Activated T-cell treated with anti-CD3 and anti-CD28 coated beads for 1 hour (primary cell): ENCODE measurements around the gene ASB8.

ENCODE experiments used
- DNase-seq: peaks from one replicate; pipeline ENCODE4 v3.0.0-alpha.2; 2020; ENCODE audit warnings: low read depth

The ASB8 gene, protein sequence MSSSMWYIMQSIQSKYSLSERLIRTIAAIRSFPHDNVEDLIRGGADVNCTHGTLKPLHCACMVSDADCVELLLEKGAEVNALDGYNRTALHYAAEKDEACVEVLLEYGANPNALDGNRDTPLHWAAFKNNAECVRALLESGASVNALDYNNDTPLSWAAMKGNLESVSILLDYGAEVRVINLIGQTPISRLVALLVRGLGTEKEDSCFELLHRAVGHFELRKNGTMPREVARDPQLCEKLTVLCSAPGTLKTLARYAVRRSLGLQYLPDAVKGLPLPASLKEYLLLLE

DNA sequence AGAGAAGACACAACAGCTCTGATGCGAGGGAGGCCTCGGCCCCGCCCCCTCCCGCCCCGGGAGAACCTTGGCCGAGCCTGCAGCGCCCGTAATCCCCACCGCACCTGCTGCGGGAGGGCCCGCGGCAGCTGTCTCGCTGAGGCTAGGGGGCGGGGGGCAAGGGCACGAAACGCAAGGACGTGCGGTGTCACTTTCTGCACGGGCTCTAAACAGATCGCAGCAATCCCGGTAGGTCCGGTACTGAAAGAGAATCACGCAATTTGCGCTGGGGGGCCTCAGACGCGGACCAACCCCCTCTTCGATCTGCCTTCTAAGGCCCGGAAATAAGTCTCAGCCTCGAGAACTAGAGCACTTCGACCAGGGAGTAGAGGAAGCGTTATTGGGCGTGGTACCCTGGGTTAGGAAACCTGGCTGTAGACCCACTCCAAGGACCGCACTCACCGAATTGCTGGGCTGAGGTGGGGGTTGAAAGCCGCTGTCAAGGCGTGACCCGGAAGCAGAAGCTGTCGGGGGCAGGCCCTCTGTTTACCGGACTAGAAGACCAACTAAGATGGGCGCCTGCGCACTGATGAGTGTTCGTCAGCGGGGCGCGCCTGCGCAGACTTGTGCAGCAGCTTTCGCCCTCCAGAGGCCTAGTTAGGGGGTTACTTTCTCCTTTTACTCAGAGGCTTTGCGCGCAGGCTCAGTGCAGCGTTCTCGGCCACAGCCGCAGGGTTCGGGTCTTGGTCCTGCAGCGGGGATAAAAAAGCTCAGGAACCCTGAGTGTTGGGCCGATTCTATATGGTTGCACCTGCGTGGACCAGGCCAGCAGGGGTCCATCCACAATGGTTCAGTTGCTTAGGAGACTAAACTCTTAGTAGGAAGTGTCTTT lies at the start of gene ASB8:
Gene ASB8 (minus strand): TSS at position 498 of the 871 bp plus-strand sequence. CDS start 4,019 bp downstream, outside the sequence.
- DNase-seq: peak; percentile 98

DNA sequence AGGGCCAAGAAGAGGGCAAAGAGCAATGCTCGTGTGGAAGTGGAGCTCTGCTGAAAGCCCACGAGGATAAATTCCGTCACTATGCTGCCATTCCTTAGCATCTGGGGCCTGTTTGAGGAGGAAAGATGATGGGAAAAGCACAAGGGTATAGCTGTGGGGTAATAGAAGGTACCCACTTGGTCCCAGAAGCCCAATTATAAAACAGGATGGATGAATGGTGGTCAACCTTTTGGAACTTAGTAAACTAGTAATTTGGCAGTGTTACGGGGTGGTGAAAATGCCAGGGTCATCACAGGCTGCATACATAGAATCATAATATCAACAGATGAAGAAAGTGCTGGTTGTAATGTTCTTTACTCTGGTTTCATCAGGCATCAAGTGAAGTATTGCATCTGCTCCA lies 45.9 kb upstream of the ASB8 start, which contains the start of gene OR10AD1:
Gene OR10AD1 (minus strand): TSS at position 101 of the 400 bp plus-strand sequence. CDS start 0 bp downstream, at position 101.
- DNase-seq: no peak

DNA sequence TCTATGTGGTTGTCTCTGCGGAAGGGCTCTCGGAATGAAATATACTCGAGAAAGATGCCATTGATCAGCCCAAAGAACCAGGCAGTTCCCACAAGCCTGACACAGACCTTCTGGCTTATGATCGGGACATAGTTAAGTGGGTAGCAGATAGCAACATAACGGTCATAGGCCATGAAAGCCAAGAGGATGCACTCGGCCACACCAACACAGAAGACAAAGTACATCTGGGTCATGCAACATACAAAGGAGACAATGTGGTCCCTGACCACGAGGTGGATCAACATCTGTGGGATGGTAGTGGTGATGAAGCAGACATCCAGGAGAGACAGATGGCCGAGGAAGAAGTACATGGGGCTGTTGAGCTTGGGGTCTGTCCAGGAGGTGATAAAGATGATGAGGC lies 45.5 kb upstream of the ASB8 start:
- no peak for DNase-seq

DNA sequence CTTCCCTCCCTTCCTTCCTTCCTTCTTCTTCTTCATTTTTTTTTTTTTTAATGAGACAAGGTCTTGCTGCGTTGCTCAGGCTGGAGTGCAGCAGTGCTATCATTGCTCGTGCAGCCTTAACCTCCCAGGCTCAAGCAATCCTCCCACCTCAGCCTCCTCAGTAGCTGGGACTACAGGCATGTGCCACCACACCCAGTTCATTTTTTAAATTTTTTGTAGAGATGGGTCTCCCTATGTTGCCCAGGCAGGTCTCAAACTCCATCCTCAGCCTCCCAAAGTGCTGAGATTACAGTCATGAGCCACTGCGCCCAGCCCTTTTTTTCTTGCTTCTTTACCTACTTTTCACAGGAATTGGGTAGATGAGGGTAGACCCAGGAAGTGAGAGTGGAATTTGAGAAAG lies 44.2 kb upstream of the ASB8 start:
- DNase-seq: no peak

DNA sequence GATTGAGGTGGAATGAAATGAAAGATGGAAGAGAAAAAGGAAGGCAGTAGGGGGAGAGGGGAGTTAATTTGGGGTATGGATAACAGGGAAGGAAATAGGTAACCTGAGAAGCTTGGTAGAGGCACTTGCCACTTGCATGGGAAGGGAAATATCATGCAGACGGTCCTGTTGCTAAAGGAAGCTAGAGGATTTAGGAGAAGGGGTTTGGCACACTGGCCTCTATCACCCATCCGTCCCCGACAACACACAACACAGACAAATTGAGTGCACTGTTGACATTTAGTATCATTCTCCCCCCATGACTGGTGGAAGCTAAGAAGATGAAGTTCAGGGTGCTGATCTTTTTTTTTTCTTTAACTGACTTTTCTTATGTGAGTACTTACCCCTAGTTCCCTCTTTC lies 43.8 kb upstream of the ASB8 start:
- DNase-seq: no peak

DNA sequence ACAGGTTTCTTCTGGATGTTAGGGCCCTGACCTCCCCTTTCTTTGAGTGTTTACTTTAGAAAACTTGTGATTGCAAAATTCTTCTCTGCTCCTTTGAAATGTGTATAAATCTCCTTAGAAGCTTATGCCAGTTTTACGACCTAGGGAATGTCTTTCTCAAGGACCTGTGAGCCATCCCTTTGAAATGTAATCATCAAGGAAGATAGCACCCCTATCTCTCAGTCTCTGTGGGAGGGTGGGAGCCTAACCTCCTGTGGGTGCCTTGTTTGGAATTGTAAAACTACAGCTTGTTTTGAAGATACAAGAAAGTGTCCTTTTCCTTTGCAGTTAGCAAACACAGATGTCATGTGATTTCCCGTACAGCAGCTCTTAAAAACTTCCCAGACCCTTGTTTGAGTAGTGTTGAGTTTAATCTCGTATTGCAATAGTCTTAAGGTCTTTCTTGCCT lies 42.5 kb upstream of the ASB8 start:
- DNase-seq: no peak

DNA sequence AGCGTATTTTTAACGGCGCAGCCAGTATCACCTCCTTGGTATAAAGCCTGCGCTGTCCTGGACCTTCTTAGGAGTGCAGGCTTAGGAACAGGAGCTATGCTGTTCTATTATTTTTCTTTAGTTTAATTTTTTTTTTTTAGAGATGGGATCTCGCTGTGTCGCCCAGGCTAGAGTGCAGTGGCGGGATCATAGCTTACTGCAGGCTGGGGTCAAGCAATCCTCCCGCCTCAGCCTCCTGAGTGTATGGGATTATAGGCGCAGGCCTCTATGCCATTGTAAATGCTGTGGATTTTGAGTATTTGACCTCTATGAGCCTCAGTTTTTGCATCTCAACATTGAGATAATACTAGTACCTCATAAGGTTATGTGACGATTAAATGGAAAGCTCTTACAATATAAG lies 41.7 kb upstream of the ASB8 start:
- no peak for DNase-seq

DNA sequence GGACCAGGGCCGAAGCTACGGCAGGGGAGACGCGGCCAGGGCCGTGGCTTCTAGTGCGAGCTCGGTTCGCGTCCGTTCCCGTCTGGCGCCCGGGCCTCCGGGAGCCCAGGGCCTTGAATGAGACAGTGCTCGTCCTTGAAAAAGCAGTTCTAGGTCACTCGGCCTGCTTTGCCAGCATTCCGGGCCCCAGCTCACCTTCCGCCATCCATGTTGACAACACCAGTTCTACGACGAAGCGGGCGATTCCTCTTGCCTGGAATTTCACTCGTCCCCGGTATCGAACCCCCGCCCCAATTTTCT lies 41.3 kb upstream of the ASB8 start:
- no peak for DNase-seq

DNA sequence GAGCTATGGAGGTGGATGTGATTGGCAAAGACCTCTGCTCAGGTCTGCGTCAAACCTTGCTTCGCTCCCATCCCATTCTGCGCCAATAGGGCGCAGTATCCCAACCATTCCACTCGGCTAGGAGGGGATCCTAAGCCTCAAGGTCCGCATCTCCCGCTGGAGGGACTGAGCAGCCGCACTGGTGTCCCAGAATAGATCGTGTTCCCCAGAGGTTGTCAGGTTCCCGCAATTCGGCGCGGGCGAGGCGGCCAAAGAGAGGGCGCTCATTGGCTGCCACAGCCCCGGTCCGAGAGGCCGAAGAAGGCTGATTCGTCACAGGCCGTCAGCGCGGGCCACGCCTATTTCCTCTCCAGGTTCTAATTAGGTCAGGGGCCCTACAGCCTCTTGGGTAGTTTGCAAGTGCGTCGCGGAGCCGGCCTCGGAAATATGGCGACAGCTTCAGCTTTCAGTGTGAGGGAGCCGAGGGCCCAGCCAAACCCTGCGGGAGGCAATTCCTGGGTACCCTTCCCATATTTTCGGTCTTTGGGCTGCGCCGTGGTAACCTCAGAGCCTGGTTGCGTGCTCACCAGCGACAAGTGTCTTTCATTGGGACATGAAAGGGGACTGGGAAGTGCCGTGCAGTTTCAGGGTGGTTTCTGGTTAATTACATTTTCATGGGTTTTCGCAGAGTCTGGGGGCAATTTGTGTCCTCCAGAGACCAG lies 40.8 kb upstream of the ASB8 start:
- DNase-seq: peak; percentile 79

DNA sequence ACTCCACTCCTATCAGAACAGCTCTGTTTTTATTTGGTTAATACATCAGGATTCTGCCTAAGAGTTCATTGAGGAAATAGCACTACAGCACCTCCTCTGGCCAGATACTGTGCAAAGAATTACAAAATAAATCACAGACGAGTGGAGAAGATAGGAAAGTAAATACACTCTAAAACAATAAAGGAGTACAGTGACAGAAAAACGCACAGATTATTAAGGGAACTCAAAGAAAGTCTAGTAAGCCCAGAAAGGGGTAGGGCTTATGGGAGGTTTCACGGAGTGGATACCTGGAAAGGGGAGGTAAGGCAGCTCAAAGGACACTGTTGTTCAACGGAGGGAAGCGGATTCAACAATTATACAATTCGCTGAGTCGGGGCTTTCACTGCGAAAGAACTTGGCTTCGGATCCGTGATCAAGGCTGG lies 40.2 kb upstream of the ASB8 start:
- no peak for DNase-seq

DNA sequence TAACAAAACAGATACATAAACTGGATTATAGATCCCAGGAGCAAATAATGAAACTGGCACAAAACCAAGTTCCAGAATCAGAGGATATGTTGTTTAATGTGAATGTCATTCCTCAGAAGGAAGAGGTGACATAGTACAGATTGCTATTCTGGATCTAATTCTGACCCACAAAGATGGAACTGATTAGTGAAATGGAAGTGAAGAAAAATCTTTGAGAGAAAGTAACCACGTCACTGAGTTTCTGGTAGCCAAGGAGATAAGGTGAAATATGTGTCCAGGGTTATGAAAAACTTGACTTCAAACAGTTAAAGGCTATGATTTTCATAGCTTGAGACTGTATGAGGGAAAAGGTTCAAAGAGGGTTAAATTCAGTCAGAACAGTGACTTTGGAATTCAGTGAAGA lies 37.5 kb upstream of the ASB8 start:
- no peak for DNase-seq

DNA sequence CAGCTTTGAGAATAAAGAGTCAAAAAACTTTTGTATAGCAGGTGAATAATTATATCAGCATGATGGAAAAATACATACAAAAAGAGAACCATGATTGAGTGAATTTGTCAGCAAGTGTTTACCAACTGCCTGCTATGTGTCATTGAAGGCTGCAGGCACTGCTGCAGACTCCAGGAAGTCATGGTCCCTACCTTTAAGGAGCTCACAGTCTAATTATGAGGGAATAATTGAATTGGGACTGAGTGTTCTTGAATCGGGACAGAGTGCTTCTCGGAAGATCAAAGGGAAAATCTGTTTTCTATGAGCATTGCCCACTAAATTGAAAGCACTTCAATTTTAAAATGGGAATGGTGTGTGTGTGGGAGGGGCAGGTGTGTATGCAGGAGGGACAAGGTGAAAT lies 36.3 kb upstream of the ASB8 start:
- no peak for DNase-seq

DNA sequence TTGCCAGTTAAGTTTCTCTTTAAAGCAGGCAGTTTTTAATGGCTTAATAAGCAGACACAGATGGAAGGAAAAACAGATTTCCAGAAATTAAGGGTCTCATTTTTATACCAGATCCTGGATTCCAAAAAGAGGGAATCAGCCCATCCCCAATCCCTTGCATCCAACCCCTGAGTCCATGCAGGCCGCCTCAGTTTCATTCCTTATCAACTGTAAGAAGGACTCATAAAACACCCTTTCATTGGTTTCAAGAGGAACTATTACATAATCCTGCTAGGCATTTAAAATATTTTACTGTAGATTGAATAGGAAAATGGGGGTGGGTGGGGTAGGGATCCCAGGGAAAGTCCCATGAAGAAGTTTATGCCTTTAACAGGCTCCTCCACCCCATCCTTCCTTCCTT lies 35.5 kb upstream of the ASB8 start:
- no peak for DNase-seq

DNA sequence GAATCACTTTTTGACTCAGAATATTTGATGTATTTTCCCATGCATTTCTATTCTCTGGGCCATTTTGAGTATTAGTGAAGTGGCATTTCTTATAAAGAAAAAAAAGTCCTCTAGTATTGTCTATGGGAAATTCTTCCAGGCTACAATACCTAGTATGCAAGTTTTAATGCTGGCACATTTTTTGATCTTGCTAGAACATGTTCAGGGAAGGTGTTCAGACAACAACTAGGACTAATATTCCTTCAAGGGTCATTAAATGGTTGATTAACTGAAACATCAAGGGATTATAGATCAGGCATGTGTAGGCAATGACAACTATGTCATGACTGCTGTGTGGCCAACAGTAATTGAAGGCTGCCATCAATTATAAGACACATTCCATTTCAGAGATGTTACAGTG lies 33.8 kb upstream of the ASB8 start:
- no peak for DNase-seq

DNA sequence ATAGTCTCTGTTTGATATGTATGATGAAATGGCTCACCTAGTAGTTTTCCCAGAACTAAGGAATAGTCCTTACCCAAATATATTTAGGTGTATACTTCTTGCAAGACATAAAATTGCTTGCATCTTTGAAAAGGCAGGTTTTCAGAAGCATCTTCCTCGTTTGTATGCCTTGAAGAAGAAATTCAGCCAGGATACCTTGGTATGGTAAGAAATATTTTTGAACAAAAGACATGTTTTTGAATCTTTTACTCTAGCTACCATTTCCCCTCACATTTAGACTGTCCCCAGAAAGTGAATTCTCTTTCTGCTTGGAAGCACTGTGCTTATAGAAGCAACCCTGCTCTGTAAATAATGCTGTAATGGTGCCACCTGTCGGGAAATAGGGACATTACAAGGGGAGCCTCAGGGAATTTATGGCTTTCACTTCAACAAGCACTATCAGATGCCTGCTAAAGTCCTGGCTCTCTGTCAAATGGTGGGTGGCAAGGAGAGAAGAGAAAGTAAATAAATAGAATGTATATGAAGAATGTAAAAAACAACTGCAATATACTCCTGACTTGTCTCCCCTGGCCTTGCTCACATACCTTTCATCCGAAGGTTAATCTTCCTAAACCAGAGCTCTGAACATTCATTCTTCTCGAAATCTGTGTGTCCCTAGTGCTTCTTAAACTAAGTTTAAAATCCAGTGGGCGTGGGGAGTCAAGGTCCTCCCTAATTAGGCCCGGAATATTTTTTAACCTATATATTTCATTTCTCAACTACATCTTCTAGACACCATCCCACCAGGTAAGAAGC lies 32.2 kb upstream of the ASB8 start:
- peak; percentile 66 for DNase-seq

DNA sequence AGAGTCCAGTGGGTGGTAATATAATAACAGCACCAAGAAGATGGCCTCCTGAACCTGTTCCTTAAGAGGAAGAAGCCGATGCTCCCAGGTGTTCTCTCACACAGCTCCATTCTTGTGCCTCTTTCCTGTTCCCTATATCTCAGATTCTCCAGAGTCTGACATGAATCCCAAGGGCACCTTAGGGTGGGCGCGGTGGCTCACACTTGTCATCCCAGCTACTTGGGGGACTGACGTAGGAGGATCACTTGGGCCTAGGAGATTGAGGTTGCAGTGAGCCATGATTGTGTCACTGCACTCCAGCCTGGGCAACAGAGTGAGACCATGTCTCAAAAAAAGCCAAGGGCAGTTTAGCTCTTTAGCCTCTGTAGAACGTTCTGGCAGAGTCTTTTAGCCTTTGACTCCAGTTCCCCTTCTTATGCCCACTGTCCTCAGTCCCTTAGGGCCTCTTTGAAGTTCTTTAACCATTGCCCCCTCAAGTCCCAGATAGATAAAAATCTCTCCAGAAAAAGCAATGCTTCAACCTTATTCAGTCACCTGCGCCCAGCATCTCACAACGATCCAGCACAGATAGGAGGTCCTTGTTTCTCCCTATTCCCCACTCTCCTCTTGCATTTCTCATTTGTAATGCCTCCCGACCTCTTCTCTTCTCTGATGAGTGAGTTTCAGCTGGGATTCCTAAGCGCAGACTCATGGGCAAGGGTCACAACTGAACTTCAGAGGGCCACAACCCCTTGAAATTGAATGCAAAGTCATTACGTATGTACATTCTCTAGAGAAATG lies 30.8 kb upstream of the ASB8 start:
- no peak for DNase-seq

DNA sequence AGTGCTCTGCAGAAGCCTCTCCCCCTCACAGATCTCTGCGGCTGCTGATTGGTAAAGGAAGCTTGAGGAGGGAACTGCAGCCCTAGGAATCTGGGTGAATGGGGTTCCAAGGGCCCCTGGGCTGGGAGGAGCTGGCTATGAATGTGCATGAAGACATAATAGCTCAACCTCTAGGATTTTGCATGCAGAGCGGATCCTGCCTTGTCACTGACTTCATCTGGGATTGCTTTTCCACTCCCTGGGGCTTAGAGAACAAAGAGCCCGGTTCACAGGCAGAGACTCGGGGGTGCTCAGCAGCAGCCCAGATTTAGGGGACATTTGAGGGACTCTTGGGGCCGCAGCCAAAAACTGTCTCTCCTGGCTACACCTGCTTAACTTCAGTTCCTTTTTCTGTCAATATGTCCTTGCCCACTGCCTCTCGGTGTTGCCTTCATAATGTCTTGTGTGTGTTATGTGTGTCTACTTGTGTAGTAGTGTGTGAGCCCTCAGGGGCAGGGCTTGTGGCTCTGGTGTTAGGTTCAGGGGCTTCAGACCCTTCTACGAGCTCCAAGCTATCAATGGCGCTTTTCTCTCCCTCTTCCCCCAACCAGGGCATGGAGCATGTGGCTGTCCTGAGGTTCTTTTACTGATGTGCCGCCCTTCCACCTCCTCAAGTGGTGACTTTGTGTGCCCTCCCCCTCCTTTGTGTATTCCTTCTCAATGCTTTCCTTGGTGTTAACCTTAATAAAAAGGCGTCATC lies 28.0 kb upstream of the ASB8 start:
- DNase-seq: no peak

DNA sequence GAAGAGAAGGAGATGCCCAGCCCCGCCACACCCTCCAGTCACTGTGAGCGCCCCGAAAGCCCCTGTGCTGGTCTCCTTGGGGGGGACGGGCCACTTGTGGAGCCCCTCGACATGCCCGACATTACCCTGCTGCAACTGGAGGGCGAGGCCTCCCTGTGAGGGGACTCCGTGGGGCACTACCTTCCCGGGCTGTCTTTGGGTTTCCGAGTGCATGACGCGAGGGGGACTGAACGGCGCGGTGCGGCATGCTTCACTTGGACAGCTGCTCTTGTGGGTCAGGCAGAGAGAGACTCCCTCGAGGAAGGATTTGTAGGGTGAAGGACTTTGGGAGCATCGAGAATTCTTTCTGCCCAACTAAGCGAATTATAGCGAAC lies 27.2 kb upstream of the ASB8 start:
- no peak for DNase-seq

DNA sequence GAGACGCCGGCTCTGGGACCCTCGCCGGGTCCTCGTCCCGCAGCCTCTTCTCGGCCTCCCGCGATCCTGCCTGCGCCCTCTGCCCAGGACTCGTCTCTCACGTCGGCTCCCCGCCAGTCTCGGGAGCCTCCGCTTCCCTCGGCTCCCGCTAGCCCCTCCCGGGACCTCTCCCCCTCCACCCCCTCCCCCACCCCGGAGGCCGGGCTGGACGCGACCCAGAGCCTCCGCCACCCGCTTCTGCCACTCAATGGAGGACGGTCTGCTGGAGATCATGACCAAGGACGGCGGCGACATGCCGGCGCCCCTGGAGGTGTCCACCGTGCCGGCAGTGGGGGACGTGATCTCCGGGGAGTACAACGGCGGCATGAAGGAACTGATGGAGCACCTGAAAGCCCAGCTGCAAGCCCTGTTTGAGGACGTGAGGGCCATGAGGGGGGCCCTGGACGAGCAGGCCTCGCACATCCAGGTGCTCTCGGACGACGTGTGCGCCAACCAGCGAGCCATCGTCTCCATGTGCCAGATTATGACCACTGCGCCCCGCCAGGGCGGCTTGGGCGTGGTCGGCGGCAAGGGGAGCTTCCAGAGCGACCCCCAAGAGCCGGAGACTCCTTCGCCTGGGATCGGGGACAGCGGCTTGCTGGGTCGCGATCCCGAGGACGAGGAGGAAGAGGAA lies 26.7 kb upstream of the ASB8 start:
- DNase-seq: no peak
